Testis (tissue), 2 donors: ENCODE measurements around the gene SIGLEC11.

ENCODE experiments used
- POLR2A ChIP-seq: fragments of 450-650 bp; IDR thresholded peaks from one replicate; pipeline ENCODE4 v1.6.1; 2017; ENCODE audit warnings: antibody characterized with exemption, mild to moderate bottlenecking, moderate library complexity
- TF ChIP-seq, protein P1 (sequence below), 3 experiments: fragments of 450-650 bp in 2 of 3; fragments of 200-600 bp in 1 of 3; sonication (generic) in 1 of 3; IDR thresholded peaks; one replicate each; pipeline ENCODE4 v1.5.1; 2016 to 2019; ENCODE audit warnings: antibody characterized with exemption in 3 of 3, mild to moderate bottlenecking in 2 of 3, moderate library complexity in 1 of 3

DNA sequence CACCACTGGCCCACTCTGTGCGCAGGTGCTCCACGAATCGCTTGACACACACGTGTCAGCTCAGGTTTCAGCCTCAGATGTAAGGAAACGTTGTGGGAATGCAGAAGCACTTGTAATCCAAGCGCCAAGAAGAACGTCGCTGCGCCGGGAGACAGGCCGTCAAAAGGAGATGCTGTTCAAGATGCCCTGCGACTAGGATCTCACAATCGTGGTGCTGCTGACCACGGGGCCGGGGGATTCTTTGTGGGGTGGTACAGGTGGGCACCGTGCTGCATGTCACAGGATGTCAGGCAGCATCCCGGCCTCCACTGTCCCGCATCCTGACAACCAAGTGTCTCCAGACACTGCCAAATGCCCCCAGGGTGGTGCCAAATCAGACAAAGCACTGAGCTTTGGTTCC, 16.9 kb upstream of the SIGLEC11 start:
- no peak for TF ChIP-seq POLR2A
- TF ChIP-seq, protein P1, sequence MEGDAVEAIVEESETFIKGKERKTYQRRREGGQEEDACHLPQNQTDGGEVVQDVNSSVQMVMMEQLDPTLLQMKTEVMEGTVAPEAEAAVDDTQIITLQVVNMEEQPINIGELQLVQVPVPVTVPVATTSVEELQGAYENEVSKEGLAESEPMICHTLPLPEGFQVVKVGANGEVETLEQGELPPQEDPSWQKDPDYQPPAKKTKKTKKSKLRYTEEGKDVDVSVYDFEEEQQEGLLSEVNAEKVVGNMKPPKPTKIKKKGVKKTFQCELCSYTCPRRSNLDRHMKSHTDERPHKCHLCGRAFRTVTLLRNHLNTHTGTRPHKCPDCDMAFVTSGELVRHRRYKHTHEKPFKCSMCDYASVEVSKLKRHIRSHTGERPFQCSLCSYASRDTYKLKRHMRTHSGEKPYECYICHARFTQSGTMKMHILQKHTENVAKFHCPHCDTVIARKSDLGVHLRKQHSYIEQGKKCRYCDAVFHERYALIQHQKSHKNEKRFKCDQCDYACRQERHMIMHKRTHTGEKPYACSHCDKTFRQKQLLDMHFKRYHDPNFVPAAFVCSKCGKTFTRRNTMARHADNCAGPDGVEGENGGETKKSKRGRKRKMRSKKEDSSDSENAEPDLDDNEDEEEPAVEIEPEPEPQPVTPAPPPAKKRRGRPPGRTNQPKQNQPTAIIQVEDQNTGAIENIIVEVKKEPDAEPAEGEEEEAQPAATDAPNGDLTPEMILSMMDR (IDR thresholded peaks at IDR 0.05): no peak
